SU-DHL-6 (cell line): ENCODE data around the gene ERO1A.

Experiments
- EZH2phosphoT487 ChIP-seq: fragments of 200-600 bp; sonication (generic), shearing (Covaris generic); conservative IDR thresholded peaks from 2 replicates; pipeline ENCODE4 v1.6.1; 2018; ENCODE audit warnings: mild to moderate bottlenecking, antibody characterized with exemption, low read length, moderate library complexity, mixed read lengths
- TF ChIP-seq, protein P1 (sequence below): fragments of 200-600 bp; sonication (generic); IDR thresholded peaks from one replicate; pipeline ENCODE4 v1.5.1; 2017; ENCODE audit warnings: antibody characterized with exemption, mild to moderate bottlenecking, low read length, moderate library complexity; ENCODE audit not compliant: insufficient read depth, poor library complexity, severe bottlenecking

- TF ChIP-seq, protein P1, sequence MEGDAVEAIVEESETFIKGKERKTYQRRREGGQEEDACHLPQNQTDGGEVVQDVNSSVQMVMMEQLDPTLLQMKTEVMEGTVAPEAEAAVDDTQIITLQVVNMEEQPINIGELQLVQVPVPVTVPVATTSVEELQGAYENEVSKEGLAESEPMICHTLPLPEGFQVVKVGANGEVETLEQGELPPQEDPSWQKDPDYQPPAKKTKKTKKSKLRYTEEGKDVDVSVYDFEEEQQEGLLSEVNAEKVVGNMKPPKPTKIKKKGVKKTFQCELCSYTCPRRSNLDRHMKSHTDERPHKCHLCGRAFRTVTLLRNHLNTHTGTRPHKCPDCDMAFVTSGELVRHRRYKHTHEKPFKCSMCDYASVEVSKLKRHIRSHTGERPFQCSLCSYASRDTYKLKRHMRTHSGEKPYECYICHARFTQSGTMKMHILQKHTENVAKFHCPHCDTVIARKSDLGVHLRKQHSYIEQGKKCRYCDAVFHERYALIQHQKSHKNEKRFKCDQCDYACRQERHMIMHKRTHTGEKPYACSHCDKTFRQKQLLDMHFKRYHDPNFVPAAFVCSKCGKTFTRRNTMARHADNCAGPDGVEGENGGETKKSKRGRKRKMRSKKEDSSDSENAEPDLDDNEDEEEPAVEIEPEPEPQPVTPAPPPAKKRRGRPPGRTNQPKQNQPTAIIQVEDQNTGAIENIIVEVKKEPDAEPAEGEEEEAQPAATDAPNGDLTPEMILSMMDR, result no peak
- TF ChIP-seq EZH2phosphoT487, result no peak
Observed at GRCh38 chr14:52650774-52651173, 44.6 kb downstream of the ERO1A start.
